Duodenal mucosa (tissue), 2 donors: ENCODE data around the gene RAB24.

Experiments
- H3K27ac ChIP-seq: one replicate; pipeline ENCODE4 v1.7.0; 2013; ENCODE audit warnings: low read depth, low read length
- H3K27me3 ChIP-seq, 2 donors: one replicate each; pipeline ENCODE4 v1.7.0; 2013; ENCODE audit warnings: low read length in 2 of 2, control low read depth in 1 of 2; ENCODE audit not compliant: insufficient read depth in 2 of 2, control insufficient read depth in 1 of 2
- H3K36me3 ChIP-seq, 2 donors: one replicate each; pipeline ENCODE4 v1.7.0; 2013; ENCODE audit warnings: low read length in 2 of 2, control low read depth in 1 of 2; ENCODE audit not compliant: insufficient read depth in 2 of 2, control insufficient read depth in 1 of 2
- H3K4me1 ChIP-seq, 2 donors: one replicate each; pipeline ENCODE4 v1.7.0; 2013; ENCODE audit warnings: low read length in 2 of 2, control low read depth in 1 of 2; ENCODE audit not compliant: insufficient read depth in 2 of 2, control insufficient read depth in 1 of 2
- H3K4me3 ChIP-seq, 2 donors: one replicate each; pipeline ENCODE4 v1.7.0; 2013; ENCODE audit warnings: low read length in 2 of 2, low read depth in 1 of 2
- H3K9ac ChIP-seq, 2 donors: one replicate each; pipeline ENCODE4 v1.7.0; 2013; ENCODE audit warnings: low read length in 2 of 2, low read depth in 1 of 2
- H3K9me3 ChIP-seq, 2 donors: one replicate each; pipeline ENCODE4 v1.7.0; 2013; ENCODE audit warnings: low read length in 2 of 2, control low read depth in 1 of 2; ENCODE audit not compliant: control insufficient read depth in 1 of 2

The RAB24 gene

GRCh38 chr5:177303121-177303924, at the start of gene RAB24, which contains the start of gene PRELID1:
TSS of gene RAB24 (minus strand) at chr5:177303719. CDS start at chr5:177303288, 431 bp downstream.
TSS of gene PRELID1 (plus strand) at chr5:177303799. CDS start at chr5:177303986, 187 bp downstream.
- peak within 1 kb of the TSS; percentile 78 for H3K27ac ChIP-seq
- no peaks in the 10 kb centered on the region for H3K9me3 ChIP-seq
- no peaks in the 10 kb centered on the region for H3K27me3 ChIP-seq
- H3K4me3 ChIP-seq: peak within 1 kb of the TSS; percentile 86 to 93
- H3K4me1 ChIP-seq: peaks cover 56 to 65% of the 10 kb centered on the region in 2 donors
- H3K9ac ChIP-seq: peak within 1 kb of the TSS; percentile 94
- peaks cover 12 to 28% of the 10 kb centered on the region in 2 donors for H3K36me3 ChIP-seq

- H3K27me3 ChIP-seq: no peaks in the 10 kb centered on the region
- peaks cover 4 to 7% of the 10 kb centered on the region in 2 donors for H3K36me3 ChIP-seq
- H3K27ac ChIP-seq: no peak overlapping the region
- no peak overlapping the region for H3K9ac ChIP-seq
- H3K9me3 ChIP-seq: no peaks in the 10 kb centered on the region
- peaks cover 33 to 43% of the 10 kb centered on the region in 2 donors for H3K4me1 ChIP-seq
- H3K4me3 ChIP-seq: no peak overlapping the region
Measured at GRCh38 chr5:177353093-177353492, 49.6 kb upstream of the RAB24 start.

- Histone ChIP-seq H3K9ac (peak within 1 kb of the TSS; percentile 87 to 92), H3K4me1 (peaks cover 29 to 37% of the 10 kb centered on the region in 2 donors)
Measured at GRCh38 chr5:177351392-177352329, 48.1 kb upstream of the RAB24 start, which contains the start of gene LMAN2. TSS of gene LMAN2 (minus strand) at chr5:177351668. CDS start at chr5:177351647, 21 bp downstream.

GRCh38 chr5:177350776-177351391, 47.4 kb upstream of the RAB24 start:
- Histone ChIP-seq H3K27me3 (no peaks in the 10 kb centered on the region), H3K36me3 (peaks cover 6 to 24% of the 10 kb centered on the region in 2 donors), H3K9me3 (no peaks in the 10 kb centered on the region), H3K4me3 (peak overlapping the region; percentile 93 to 95), H3K4me1 (peaks cover 29 to 34% of the 10 kb centered on the region in 2 donors), H3K27ac (peak overlapping the region; percentile 77), H3K9ac (peak overlapping the region; percentile 87 to 92)

More at GRCh38 chr5:177351392-177352329, 48.1 kb upstream of the RAB24 start, which contains the start of gene LMAN2:
- Histone ChIP-seq H3K4me3 (peak within 1 kb of the TSS; percentile 93 to 95), H3K9me3 (no peaks in the 10 kb centered on the region), H3K27me3 (no peaks in the 10 kb centered on the region), H3K36me3 (peaks cover 6 to 19% of the 10 kb centered on the region in 2 donors), H3K27ac (peak within 1 kb of the TSS; percentile 77)

GRCh38 chr5:177349762-177350161, 46.2 kb upstream of the RAB24 start:
- H3K9ac ChIP-seq: peak overlapping the region in 1 of 2 donors; percentile 92
- no peak overlapping the region for H3K27ac ChIP-seq
- H3K4me3 ChIP-seq: peak overlapping the region; percentile 93 to 95
- H3K9me3 ChIP-seq: no peaks in the 10 kb centered on the region
- peaks cover 6 to 29% of the 10 kb centered on the region in 2 donors for H3K36me3 ChIP-seq
- peaks cover 29 to 34% of the 10 kb centered on the region in 2 donors for H3K4me1 ChIP-seq
- no peaks in the 10 kb centered on the region for H3K27me3 ChIP-seq

GRCh38 chr5:177349362-177349647, 45.8 kb upstream of the RAB24 start:
- Histone ChIP-seq H3K4me3 (peak overlapping the region in 1 of 2 donors; percentile 93), H3K9me3 (no peaks in the 10 kb centered on the region), H3K36me3 (peaks cover 6 to 29% of the 10 kb centered on the region in 2 donors), H3K4me1 (peaks cover 29 to 34% of the 10 kb centered on the region in 2 donors), H3K27ac (no peak overlapping the region), H3K9ac (no peak overlapping the region), H3K27me3 (no peaks in the 10 kb centered on the region)

- Histone ChIP-seq H3K4me1 (peaks cover 29 to 34% of the 10 kb centered on the region in 2 donors), H3K9me3 (no peaks in the 10 kb centered on the region), H3K4me3 (no peak overlapping the region), H3K36me3 (peaks cover 6 to 37% of the 10 kb centered on the region in 2 donors), H3K27me3 (no peaks in the 10 kb centered on the region), H3K9ac (no peak overlapping the region), H3K27ac (no peak overlapping the region)
Measured at GRCh38 chr5:177347699-177348098, 44.2 kb upstream of the RAB24 start.

GRCh38 chr5:177346820-177347219, 43.3 kb upstream of the RAB24 start:
- Histone ChIP-seq H3K36me3 (peaks cover 6 to 37% of the 10 kb centered on the region in 2 donors), H3K4me1 (peaks cover 26 to 30% of the 10 kb centered on the region in 2 donors), H3K9ac (no peak overlapping the region)

GRCh38 chr5:177344891-177345290, 41.4 kb upstream of the RAB24 start:
- H3K4me1 ChIP-seq: peaks cover 16 to 17% of the 10 kb centered on the region in 2 donors
- peaks cover 6 to 41% of the 10 kb centered on the region in 2 donors for H3K36me3 ChIP-seq
- no peak overlapping the region for H3K9ac ChIP-seq

More at GRCh38 chr5:177346820-177347219, 43.3 kb upstream of the RAB24 start:
- no peaks in the 10 kb centered on the region for H3K9me3 ChIP-seq
- H3K4me3 ChIP-seq: no peak overlapping the region
- no peaks in the 10 kb centered on the region for H3K27me3 ChIP-seq
- no peak overlapping the region for H3K27ac ChIP-seq

More at GRCh38 chr5:177344891-177345290, 41.4 kb upstream of the RAB24 start:
- no peak overlapping the region for H3K27ac ChIP-seq
- H3K4me3 ChIP-seq: no peak overlapping the region
- no peaks in the 10 kb centered on the region for H3K9me3 ChIP-seq
- no peaks in the 10 kb centered on the region for H3K27me3 ChIP-seq
